SW 1271 (cell line): Measurements from ENCODE around the gene UBN1.

Experiments
- DNase-seq, 2 experiments: peaks; one replicate each; lab custom pipeline; 2025; lab: John Stamatoyannopoulos, UW

Gene UBN1

GRCh38 chr16:4859900-4860255 lies 12.6 kb downstream of the UBN1 start:
- peak in 1 of 2 experiments; percentile 47 for DNase-seq

- no peak for DNase-seq
Measured at GRCh38 chr16:4860727-4861342, 13.6 kb downstream of the UBN1 start.

- no peak for DNase-seq
Measured at GRCh38 chr16:4862639-4863038, 15.4 kb downstream of the UBN1 start.

DNA sequence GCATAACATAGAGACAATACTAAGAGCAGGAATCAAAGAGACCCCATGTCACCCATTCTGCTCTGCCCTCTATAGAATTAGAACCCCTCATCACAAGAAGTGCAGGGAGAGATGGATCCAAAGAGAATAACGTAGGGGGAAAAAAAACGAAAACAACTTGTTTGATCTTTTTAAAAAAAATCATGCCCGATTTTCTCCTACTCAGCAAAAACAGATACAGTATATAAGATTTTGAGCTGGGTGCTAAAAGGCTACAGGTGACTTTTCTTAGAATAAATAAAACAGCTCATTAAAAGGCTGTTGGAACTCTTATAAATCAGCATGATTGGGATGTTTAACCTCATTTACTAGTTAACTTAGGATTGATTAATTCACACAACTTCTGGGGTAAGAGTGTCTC lies 17.4 kb downstream of the UBN1 start:
- DNase-seq = no peak

DNA sequence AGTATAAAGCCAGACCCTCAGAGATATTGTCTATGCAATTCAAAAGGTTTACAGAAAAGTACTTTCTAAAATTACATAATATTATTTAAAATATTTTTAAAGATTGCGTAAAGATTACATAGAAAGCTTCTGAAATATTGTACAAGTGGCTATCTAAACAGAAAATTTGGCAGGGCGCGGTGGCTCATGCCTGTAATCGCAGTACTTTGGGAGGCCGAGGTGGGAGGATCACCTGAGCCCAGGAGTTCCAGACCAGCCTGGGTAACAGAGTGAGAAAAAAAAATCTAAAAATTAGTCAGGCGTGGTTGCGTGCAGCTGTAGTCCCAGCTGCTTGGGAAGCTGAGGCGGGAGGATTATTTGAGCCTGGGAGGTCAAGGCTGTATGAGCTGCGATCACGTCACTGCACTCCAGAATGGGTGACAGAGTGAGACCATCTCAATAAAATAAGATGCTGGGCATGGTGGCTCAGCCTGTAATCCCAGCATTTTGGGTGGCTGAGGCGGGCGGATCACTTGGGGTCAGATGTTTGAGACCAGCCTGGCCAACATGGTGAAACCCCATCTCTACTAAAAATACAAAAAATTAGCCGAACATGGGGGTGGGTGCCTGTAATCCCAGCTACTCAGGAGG lies 18.1 kb downstream of the UBN1 start:
- no peak for DNase-seq

- no peak for DNase-seq
Measured at GRCh38 chr16:4866586-4866985, 19.3 kb downstream of the UBN1 start.

DNA sequence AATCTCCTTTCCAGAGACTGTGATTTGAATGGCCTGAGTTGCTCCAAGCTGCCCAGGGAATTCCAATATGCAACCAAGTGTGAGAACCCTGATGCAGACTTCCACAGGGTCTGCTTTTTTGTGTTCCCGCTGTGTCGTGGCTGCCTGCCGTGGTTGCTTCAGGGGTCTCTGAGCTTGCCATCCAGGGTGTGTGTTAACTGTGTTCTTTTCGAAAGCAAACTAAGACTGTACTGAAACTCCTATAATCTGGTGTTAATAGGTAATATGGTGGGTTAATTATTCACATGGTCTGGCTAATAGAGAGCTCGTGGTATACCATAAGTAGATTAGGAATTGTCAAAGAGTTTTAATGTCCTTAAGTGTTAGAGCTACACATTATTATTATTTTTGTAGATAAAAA lies 20.7 kb downstream of the UBN1 start:
- no peak for DNase-seq

- DNase-seq = no peak
Measured at GRCh38 chr16:4868535-4868934, 21.3 kb downstream of the UBN1 start.

- DNase-seq = no peak
Measured at GRCh38 chr16:4869147-4869805, 22.0 kb downstream of the UBN1 start.

DNA sequence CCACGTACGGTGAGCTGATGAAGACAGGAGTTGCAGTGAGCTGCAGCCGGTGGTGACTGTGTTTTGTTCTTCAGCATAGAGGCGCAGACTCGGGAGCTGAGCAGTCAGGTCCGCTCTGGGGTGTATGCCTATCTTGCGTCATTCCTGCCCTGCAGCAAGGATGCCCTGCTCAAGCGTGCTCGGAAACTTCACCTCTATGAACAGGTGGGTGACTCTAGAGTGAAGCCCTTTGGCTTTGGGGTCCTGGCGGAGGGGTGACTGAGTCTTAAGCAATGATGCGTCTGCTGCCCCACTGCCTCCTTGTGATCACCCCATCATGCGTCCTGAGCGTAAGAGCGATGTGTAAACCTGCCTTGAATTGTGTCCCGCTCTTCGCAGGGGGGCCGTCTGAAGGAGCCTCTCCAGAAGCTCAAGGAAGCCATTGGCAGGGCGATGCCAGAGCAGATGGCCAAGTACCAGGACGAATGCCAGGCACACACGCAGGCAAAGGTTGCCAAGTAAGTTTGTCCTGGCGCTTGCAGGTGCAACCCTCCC lies 22.9 kb downstream of the UBN1 start:
- no peak for DNase-seq

DNA sequence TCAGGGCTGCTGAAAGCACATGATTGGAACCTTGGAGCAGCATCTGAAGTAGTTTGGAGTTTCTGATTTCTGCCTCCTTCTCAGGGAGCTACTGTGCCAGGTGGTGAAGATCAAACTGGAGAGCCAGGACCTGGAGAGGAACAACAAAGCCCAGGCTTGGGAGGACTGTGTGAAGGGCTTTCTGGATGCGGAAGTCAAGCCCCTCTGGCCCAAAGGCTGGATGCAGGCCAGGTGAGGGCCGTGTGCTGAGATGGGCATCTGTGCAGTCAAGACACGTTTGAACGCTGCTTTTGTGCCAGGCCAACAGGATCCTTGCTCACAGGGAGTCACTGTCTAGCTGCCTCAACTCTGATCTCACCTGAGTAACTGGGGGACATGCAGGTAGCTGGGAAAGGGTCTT lies 23.8 kb downstream of the UBN1 start:
- DNase-seq = no peak

DNA sequence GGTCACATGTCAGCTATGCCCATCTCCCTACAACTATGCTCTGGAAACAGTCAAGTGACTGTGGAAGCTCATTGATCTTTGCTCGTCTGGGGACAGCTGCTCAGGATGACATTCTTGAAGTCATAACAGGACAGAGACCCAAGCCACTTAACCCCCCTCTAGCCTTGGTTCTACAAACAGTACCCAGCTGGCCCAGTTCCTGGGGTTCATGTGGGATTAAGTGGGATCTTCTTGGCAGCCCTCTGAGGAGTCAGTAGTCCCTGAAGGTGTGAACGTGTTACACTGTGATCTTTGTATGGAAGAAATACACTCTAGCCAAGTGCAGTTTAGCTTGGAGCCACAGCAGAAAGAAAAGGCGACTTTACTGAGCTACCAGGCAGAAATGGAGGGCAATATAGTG lies 25.8 kb downstream of the UBN1 start:
- DNase-seq = no peak

DNA sequence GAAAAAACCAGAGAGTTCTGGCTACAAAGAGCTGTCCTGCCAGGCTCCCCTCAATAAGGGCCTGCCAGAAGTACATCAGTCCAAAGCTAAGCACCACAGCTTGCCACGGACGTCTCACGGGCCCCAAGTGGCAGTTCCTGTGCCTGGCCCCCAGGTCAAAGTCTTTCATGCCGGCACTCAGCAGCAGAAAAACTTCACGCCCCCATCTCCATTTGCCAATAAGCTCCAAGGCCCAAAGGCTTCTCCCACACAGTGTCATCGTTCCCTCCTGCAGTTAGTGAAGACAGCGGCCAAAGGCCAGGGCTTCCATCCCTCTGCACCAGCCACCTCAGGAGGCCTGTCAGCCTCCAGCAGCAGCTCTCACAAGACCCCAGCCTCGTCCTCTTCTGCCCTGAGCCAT lies 27.4 kb downstream of the UBN1 start:
- no peak for DNase-seq

- DNase-seq = no peak
Measured at GRCh38 chr16:4876646-4877379, 29.5 kb downstream of the UBN1 start.

- DNase-seq = no peak
Measured at GRCh38 chr16:4877380-4877685, 30.1 kb downstream of the UBN1 start.

GRCh38 chr16:4879049-4879448 lies 31.8 kb downstream of the UBN1 start:
- DNase-seq = no peak

DNA sequence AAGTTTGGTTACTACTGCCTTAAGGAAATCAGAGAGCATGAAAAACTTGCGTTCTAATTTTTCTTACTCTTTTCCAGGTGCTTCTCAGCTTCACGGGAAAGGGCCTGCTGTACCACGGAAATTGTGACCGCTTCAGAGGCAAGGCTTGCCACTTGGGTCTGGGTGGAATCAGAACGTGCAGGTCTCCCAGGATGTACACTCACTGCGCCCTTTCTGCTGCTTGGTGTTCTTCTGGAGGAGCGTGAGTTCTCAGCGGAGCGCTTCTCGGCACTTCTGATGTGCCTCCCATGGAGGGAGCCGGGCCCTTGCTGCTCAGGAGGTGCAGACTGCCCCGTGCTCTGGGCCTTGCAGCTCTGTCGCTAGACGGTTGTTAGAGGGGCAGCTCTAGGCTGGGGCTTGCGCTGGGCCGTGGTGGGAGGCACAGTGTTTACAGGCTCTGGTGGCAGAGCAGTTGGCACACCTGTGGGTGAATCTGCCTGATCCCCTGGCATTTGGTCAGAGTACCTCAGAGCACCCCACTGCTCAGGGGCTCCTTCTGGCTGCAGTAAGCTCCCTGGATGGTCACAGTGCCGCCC lies 32.8 kb downstream of the UBN1 start:
- no peak for DNase-seq

- DNase-seq = no peak
Measured at GRCh38 chr16:4882000-4882632, 34.8 kb downstream of the UBN1 start.

DNA sequence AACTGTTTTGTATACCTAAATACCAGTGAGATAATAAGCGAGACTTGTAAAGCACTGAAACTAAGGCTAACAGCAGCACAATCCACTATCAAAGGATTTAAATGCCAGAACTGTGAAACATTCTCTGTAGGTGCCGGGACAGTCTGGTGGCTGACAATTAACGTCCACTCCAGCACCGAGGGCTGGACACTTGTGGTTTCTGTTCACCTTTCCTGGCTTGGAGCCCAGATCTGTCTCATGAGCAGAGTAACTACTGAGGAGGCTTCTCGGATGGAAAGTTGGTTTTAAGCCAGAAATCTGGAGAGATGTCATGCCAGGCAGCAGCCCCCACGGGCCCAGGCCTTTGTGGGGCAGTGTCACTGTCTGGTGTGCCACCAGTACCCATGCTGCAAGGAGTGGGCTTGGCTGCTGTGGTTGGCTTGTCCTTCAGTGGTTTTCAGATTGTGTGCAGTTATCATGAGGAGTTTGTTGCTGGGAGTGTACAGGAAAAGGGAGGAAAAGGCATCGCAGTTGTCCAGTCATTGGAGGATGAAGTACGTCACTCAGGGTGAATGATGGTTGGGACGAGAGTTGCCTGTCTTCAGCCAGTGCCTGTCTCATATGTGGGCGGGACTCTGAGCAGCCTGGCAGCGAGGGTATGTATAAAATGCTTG lies 35.5 kb downstream of the UBN1 start:
- DNase-seq = peak; percentile 25 to 49

- DNase-seq = no peak
Measured at GRCh38 chr16:4883501-4883900, 36.2 kb downstream of the UBN1 start.

- DNase-seq = no peak
Measured at GRCh38 chr16:4884209-4884608, 36.9 kb downstream of the UBN1 start.
